Endodermal cell (in vitro differentiated cells): Measurements from ENCODE around the gene CPAMD8. TPM values are rescaled to one million over a fixed set of nuclear protein-coding genes. Genes with fewer than 3 reads are reported as not detected.

Source experiments
- DNase-seq: peaks from one replicate; pipeline ENCODE4 v3.0.0-alpha.2; 2017
- H3K27ac ChIP-seq: 2 replicates; pipeline ENCODE4 v1.5.1; 2013; ENCODE audit warnings: mild to moderate bottlenecking, low read depth, low read length, moderate library complexity
- H3K27me3 ChIP-seq: 2 replicates; pipeline ENCODE4 v1.6.1; 2013; ENCODE audit warnings: mild to moderate bottlenecking, low read length, moderate library complexity; ENCODE audit not compliant: insufficient read depth, control insufficient read depth, poor library complexity, severe bottlenecking
- H3K36me3 ChIP-seq: 2 replicates; pipeline ENCODE4 v1.7.0; 2013; ENCODE audit warnings: mild to moderate bottlenecking, low read length, moderate library complexity; ENCODE audit not compliant: control insufficient read depth, insufficient read depth
- H3K4me1 ChIP-seq: one replicate; pipeline ENCODE4 v1.7.0; 2013; ENCODE audit warnings: low read length; ENCODE audit not compliant: control insufficient read depth, insufficient read depth
- H3K4me3 ChIP-seq: 2 replicates; pipeline ENCODE4 v1.5.1; 2013; ENCODE audit warnings: mild to moderate bottlenecking, low read length, moderate library complexity
- H3K9ac ChIP-seq: 2 replicates; pipeline ENCODE4 v1.6.1; 2013; ENCODE audit warnings: mild to moderate bottlenecking, low read length, moderate library complexity; ENCODE audit not compliant: poor library complexity, severe bottlenecking; ENCODE audit errors: extremely low read depth
- H3K9me3 ChIP-seq: 2 replicates; pipeline ENCODE4 v1.6.1; 2013; ENCODE audit warnings: mild to moderate bottlenecking, low read length, moderate library complexity; ENCODE audit not compliant: control insufficient read depth
- H3K27ac Mint-ChIP-seq: 2 replicates; pipeline ENCODE4 v1.8.0; 2020; ENCODE audit warnings: mixed read lengths
- H3K27me3 Mint-ChIP-seq: 2 replicates; pipeline ENCODE4 v1.8.0; 2021; ENCODE audit warnings: mild to moderate bottlenecking, mixed read lengths; ENCODE audit not compliant: insufficient read depth
- H3K36me3 Mint-ChIP-seq: 2 replicates; pipeline ENCODE4 v1.8.0; 2020; ENCODE audit warnings: low read depth, mixed read lengths
- H3K4me1 Mint-ChIP-seq: 2 replicates; pipeline ENCODE4 v1.8.0; 2020; ENCODE audit warnings: mixed read lengths
- H3K4me3 Mint-ChIP-seq: 2 replicates; pipeline ENCODE4 v1.8.0; 2020; ENCODE audit warnings: mild to moderate bottlenecking, moderate library complexity, mixed read lengths
- H3K9me3 Mint-ChIP-seq: 2 replicates; pipeline ENCODE4 v1.8.0; 2020; ENCODE audit warnings: mild to moderate bottlenecking, mixed read lengths
- WGBS, 2 experiments: methylation state at CpG; one replicate each; pipeline versions ENCODE4 v1.1.5 to v1.1.7; 2013; ENCODE audit warnings: missing lambda C conversion rate in 2 of 2, mixed read lengths in 1 of 2; ENCODE audit not compliant: insufficient coverage in 1 of 2, insufficient read length in 1 of 2; 5-methylcytosine and 5-hydroxymethylcytosine counted together
- total RNA-seq, 2 donors: library from RNA; stranded (reverse); fragmentation: NEBNext Ultra II Directional in 1 of 2; extraction: Animal tissue kit (Norgen Biotek cat#: 25700) in 1 of 2; gene quantifications; 2 replicates in 1 of 2; 3 replicates in 1 of 2; pipeline ENCODE4 v1.2.1, GENCODE V29; 2021
- TF ChIP-seq, protein P1 (sequence below): fragments of 200-600 bp; sonication (generic); conservative IDR thresholded peaks from 2 replicates; pipeline ENCODE4 v1.5.0; 2021; ENCODE audit warnings: antibody characterized with exemption, mild to moderate bottlenecking

CPAMD8 gene
- total RNA-seq, 2 donors from 2014 or later = 19.7 to 22.9 TPM

DNA sequence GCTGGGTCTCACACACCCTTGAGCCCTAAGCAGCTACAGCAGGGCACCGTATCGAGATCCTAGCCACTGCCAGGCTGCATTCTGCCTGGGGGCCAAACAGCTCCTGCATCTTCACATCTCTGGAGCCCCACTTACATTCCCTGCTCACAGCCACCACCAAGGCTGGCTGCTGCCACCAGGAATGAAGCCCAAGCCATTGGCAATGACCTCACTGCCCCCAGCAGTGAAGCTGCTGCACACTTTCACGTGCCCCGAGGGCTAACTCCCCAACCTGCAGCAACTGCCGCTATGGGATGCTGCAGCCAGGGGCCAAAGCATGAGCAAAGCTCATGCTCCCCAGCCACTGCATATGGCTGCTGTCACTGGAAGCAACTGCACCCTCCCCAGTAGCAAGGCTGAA, 95.9 kb downstream of the CPAMD8 start:
- Mint-ChIP-seq H3K9me3 (peaks cover 21% of the 10 kb centered on the region), H3K27me3 (no peaks in the 10 kb centered on the region), H3K4me3 (no peak overlapping the region), H3K36me3 (peaks cover 2% of the 10 kb centered on the region), H3K4me1 (no peaks in the 10 kb centered on the region), H3K27ac (no peak overlapping the region)
- peaks cover 10% of the 10 kb centered on the region for H3K9me3 ChIP-seq
- H3K36me3 ChIP-seq = no peaks in the 10 kb centered on the region
- H3K27ac ChIP-seq = no peak overlapping the region
- DNase-seq = no peak
- no peaks in the 10 kb centered on the region for H3K4me1 ChIP-seq
- TF ChIP-seq, protein P1, sequence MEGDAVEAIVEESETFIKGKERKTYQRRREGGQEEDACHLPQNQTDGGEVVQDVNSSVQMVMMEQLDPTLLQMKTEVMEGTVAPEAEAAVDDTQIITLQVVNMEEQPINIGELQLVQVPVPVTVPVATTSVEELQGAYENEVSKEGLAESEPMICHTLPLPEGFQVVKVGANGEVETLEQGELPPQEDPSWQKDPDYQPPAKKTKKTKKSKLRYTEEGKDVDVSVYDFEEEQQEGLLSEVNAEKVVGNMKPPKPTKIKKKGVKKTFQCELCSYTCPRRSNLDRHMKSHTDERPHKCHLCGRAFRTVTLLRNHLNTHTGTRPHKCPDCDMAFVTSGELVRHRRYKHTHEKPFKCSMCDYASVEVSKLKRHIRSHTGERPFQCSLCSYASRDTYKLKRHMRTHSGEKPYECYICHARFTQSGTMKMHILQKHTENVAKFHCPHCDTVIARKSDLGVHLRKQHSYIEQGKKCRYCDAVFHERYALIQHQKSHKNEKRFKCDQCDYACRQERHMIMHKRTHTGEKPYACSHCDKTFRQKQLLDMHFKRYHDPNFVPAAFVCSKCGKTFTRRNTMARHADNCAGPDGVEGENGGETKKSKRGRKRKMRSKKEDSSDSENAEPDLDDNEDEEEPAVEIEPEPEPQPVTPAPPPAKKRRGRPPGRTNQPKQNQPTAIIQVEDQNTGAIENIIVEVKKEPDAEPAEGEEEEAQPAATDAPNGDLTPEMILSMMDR = no peak
- H3K9ac ChIP-seq = no peak overlapping the region
- H3K4me3 ChIP-seq = no peak overlapping the region
- WGBS, 2 experiments = 72 to 82% methylated on average over 3 to 5 of the region's 5 CpGs
- no peaks in the 10 kb centered on the region for H3K27me3 ChIP-seq

GRCh38 chr19:16928916-16929315, 97.7 kb downstream of the CPAMD8 start:
- Mint-ChIP-seq H3K4me3 (no peak overlapping the region), H3K36me3 (peaks cover 4% of the 10 kb centered on the region), H3K27me3 (no peaks in the 10 kb centered on the region), H3K9me3 (peaks cover 21% of the 10 kb centered on the region), H3K4me1 (no peaks in the 10 kb centered on the region), H3K27ac (no peak overlapping the region)
- DNase-seq = no peak
- TF ChIP-seq, protein P1 = no peak
- Histone ChIP-seq H3K4me3 (no peak overlapping the region), H3K9me3 (no peaks in the 10 kb centered on the region), H3K36me3 (no peaks in the 10 kb centered on the region), H3K9ac (no peak overlapping the region), H3K27me3 (no peaks in the 10 kb centered on the region), H3K4me1 (no peaks in the 10 kb centered on the region), H3K27ac (no peak overlapping the region)
- WGBS, 2 experiments = 89 to 93% methylated on average over 5 to 10 of the region's 10 CpGs

DNA sequence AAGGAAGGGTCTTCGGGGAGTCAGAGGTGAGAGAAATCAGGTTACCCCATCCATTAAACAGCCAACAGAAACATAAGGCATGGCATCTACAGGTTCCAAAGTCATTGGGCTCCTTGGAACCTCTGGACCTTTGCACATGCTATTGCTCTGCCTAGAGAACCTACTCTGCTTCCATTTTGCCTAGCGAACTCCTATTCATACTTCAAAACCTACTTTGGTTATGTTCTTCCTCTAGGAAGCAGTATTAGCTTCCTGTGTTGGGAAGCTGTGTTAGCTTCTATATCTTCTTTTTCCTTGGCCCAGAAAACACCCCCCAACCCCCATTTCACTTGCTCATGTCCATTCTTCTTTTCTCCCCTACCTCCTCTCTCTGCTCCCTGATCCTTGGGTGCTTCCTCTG, 98.3 kb downstream of the CPAMD8 start:
- H3K9ac ChIP-seq = no peak overlapping the region
- no peaks in the 10 kb centered on the region for H3K27me3 Mint-ChIP-seq
- H3K9me3 ChIP-seq = no peaks in the 10 kb centered on the region
- H3K27ac Mint-ChIP-seq = no peak overlapping the region
- TF ChIP-seq, protein P1 = no peak
- WGBS, 2 experiments = 95% methylated on average over 2 of the region's 2 CpGs; no CpG with 5 or more reads in 1 of the 2 experiments
- H3K27ac ChIP-seq = no peak overlapping the region
- no peak overlapping the region for H3K4me3 Mint-ChIP-seq
- no peak for DNase-seq
- no peaks in the 10 kb centered on the region for H3K4me1 ChIP-seq
- H3K4me3 ChIP-seq = no peak overlapping the region
- peaks cover 16% of the 10 kb centered on the region for H3K9me3 Mint-ChIP-seq
- H3K36me3 ChIP-seq = no peaks in the 10 kb centered on the region
- peaks cover 4% of the 10 kb centered on the region for H3K36me3 Mint-ChIP-seq
- no peaks in the 10 kb centered on the region for H3K27me3 ChIP-seq
- no peaks in the 10 kb centered on the region for H3K4me1 Mint-ChIP-seq
